GM19397 (cell line): ENCODE measurements around the gene DYDC1.
"Not testable (repeated sequence)": the region's sequence is repeated elsewhere in the genome, so short reads cannot be mapped to it uniquely, and the experiment has no call there.

ENCODE experiments used
- ATAC-seq: cut with Tn5 transposase; IDR thresholded peaks from one replicate; pipeline ENCODE4 v1.9.1; 2021; ENCODE audit warnings: mild to moderate bottlenecking, moderate library complexity; ENCODE audit not compliant: unreplicated experiment

The DYDC1 gene

GRCh38 chr10:80356563-80356988 is at the start of gene DYDC1, which contains the start of gene DYDC2:
DYDC1 (minus strand) TSS chr10:80356755; CDS start chr10:80352601, 4,154 bp downstream.
DYDC2 (plus strand) TSS chr10:80356781; CDS start chr10:80362444, 5,663 bp downstream.
- ATAC-seq = peak; percentile 85

DNA sequence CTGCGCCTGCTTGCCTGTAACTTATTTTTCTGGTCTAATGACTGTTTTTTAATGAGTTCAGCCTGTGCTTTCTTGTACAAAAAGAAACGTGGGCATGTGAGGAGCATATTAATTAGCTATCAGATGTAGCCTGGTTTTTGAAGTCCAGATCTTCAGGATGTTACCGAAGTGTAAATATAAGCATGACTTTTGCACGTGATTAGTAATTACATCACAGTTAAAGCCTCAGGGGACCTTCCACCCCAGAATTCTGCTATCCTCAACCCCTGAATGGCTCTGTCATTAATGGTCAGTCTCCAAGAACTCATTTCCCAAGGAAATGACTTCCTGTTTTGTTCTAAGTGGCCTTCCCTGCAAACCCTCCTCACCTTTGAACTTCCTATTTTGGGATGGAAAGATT is 49.6 kb upstream of the DYDC1 start:
- no peak for ATAC-seq

DNA sequence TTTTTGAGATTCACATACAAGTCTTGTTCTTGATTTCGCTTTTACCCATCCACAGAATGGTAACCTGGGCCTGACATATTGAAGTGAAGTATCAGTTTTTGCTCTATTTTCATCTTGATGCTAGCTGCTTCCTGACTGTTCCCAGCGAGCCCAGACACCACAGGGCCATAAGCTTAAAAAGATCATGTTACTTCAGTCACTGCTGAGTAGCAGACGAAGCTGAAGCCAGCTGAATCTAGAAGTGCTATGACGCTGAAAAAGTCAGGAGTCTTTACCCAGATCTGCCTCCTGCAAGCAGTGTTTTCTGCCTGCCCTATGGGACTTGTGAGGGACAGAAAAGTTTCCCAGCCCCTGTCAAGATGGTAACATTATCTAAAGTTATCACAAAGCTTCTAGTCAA is 49.1 kb upstream of the DYDC1 start:
- no peak for ATAC-seq

- ATAC-seq = no peak
These were observed 48.5 kb upstream of the DYDC1 start for GRCh38 chr10:80405035-80405434.

- ATAC-seq = no peak
These were observed 43.7 kb upstream of the DYDC1 start for GRCh38 chr10:80400136-80400804.

DNA sequence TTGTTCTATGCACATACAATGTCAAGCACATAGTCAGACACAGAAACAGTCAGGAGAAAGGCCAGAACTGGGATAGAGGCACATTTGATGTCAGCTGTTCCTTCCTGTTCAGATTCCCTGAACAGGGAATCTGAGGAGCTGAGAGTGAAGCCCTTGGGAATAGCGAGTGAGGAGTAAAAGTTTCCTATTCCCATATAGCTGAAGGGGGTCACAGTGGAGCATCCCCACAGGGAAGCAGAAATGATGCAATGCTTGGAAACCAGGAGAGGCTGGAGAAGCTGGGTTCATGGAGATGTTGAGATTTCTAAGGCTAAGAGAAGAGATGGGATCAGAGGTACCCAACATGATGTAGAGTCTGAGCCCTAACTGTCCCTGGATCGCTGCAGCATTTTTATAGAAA is 40.5 kb upstream of the DYDC1 start:
- no peak for ATAC-seq

DNA sequence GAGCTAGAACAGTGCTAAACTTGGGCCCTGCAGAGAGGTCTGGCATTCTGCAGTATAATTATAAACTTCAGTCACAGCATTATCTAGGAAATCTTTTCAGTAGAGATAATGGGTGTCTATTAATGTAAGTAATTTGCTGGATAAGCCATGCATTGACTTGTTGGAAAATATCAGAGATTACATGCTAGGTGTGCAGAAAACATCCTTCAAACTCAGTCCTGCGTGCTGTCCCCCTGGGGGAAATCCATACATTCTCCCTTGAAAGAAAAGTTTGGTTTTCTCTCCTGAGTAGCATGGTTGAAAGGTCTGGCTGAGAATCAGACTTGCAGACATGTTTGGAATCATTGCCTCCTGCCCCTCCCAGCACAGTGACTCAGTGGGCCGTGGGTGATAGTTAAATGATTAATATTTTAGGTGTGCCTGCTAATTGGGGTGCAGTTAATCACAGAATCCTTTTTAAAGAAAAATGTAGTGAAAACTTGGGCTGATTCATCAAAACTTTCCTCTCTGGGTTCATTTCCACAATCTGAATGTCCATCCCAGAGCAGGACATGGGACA is 37.9 kb upstream of the DYDC1 start:
- ATAC-seq = no peak

- no peak for ATAC-seq
These were observed 35.7 kb upstream of the DYDC1 start for GRCh38 chr10:80392250-80392649.

DNA sequence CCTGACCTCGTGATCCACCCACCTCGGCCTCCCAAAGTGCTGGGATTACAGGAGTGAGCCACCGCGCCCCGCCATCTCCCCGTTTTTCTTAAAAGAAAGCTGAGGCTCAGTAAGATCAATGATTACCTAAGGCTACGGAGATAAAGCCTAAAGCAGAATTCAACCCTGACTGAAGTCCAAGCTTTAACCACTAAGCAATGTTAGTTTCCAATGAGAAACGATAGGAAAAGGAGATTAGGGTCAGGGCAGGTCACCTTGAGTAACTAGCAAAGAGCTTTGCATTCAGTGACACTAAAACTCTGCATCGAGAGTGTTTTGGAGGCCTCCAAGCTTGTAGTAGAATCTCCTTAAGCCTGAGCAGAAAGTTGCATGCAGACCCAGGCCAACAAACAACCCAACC is 34.2 kb upstream of the DYDC1 start:
- ATAC-seq = no peak

DNA sequence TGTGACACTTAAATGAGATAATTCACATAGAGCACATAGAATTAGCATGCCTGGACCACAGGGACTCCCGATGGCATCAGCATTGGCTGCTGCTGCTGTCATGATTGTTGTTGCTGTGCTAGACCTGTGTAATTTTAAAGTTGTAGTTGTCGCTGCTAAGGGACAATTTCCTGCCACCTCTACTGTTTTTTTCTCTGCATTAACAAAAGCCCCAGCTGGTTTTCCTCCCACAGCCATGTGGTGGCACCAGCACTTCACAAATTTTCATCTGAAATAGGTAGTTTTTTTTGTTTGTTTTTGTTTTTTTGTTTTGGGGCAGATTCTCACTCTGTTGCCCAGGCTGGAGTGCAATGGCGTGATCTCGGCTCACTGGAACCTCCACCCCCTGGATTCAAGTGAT is 26.4 kb upstream of the DYDC1 start:
- no peak for ATAC-seq

DNA sequence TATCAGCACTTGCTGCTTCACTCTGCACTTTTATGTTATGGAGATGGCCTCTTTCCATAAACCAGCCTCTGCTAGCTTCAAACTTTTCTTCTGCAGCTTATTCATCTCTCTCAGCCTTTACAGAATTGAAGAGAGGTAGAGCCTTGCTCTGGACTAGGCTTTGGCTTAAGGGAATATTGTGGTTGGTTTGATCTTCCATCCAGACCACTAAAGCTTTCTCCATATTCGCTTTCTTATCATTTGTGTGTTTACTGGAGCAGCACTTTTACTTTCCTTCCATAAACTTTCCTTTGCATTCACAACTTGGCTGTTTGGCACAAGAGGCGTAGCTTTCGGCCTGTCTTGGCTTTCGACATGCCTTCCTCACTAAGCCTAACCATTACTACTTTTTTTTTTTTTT is 23.6 kb upstream of the DYDC1 start:
- no peak for ATAC-seq

DNA sequence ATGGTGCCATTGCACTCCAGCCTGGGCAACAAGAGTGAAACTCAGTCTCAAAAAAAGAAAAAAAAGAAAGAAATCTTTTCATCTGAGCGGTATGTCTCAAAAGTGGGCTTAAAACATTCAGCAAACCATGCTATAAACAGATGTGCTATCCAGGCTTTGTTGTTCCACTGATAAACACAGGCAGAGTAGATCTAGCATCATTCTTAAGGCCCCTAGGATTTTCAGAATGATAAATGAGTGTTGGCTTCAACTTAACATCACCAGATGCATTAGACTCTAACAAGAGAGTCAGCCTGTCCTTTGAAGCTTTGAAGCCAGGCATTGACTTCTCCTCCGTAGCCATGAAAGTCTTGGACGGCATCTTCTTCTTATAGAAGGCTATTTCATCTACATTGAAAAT is 23.1 kb upstream of the DYDC1 start:
- ATAC-seq = no peak

- ATAC-seq = no peak
These were observed 16.9 kb upstream of the DYDC1 start for GRCh38 chr10:80373502-80373901.

DNA sequence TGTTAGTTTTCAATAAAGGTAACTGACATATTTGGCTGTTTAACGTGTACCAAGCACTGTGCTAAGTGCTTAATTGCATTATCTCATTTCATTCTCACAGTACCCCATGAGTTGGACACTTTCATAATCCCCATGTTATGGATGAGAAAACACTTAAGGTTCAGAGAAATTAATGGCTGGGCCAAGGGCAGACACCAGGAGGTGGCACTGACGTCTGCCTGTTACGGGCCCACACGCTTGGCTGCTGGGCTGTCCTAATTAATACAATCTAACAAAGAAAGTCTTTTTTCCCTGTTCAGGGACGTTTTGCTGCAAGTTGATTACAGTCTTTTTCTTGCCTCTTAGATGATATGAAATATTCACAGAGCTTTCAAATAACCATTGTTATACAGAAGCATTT is 16.1 kb upstream of the DYDC1 start:
- no peak for ATAC-seq

DNA sequence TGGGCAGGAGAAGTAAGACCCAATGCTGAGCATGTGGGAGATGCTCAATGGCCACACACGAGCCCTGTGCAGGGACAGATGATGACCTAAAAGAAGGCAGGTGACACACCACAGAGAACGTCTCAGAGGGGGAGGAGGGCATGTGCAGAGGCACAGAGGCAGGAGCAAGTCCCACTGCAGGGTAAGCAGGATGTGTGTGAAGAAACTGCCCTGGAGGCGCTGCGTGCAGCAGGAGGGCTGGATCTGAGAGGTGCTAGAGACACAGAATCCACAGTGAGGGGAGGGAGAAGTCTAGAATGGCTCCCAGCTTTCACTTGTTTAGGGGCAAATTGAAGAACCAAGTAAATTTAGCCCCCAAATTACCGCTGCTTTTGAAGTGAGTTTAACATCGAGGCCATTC is 14.9 kb upstream of the DYDC1 start:
- ATAC-seq = no peak

GRCh38 chr10:80365510-80365909 is 9.0 kb upstream of the DYDC1 start:
- no peak for ATAC-seq

DNA sequence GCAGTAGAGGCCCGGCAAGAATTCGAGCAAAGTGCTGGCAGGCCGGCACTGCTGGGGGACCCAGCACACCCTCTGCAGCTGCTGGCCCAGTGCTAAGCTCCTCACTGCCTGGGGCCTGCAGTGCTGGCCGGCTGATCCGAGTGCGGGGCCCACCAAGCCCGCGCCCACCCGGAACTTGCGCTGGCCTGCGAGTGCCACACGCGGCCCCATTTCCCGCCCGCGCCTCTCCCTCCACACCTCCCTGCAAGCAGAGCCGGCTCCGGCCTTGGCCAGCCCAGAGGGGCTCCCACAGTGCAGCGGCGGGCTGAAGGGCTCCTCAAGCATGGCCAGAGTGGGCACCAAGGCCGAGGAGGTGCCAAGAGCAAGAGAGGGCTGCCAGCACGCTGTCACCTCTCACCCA is 3.1 kb upstream of the DYDC1 start:
- ATAC-seq = no peak

GRCh38 chr10:80358925-80359324 is 2.4 kb upstream of the DYDC1 start:
- not testable (repeated sequence) for ATAC-seq

DNA sequence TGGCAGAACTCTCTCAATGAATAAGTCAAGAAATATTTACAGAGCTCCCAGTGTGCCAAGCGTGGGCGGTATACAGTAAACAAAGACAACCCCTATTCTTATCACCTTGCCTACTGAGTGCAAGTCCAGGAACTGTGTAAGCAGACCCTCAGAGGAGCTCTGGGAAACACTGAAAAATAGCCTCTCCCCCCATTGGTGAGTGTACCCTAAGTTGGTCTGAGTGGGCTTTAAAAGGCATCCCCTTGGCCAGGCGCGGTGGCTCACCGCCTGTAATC is 1.2 kb upstream of the DYDC1 start:
- no peak for ATAC-seq

DNA sequence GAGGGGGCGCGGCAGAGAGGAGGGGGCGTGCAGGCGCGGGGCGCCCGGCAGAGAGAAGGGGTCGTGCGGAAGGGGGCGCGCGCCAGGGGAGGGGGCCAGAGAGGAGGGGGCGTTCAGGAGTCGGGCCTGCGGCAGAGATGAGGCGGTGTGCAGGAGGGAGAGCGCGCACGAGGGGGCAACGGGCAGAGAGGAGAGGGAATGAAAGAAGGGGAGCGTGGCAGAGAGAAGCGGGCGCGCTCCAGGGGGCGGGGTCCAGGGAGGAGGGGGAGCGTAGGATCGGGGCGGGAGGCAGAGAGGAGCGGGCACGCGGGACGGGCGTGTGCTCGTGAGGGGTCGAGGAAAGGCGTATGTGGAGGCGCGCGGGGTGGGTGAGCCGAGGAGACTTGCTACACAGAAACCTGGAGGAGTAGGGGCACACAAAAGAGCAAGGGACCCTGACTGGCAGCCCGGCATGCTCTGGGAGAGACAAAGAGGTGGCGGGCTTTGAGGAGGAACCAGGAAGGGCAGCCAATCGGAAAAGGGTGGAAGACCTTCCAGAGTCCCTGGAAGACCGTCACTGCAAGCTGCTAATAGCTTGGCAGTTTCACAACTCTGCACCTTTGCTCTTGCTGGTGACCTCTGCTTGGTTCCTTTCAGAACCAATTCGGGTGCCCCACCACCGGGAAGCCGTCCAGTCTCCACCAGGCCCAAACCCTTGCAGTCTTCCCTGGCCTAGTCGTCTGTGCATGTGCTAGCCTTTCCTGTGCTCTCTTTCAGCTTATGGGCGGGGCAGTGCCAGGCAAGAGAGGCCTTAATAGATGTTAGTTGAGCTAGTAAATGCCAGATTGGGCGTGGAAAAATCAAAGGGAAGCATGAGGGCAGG is 665 bp upstream of the DYDC1 start:
- no peak for ATAC-seq

DNA sequence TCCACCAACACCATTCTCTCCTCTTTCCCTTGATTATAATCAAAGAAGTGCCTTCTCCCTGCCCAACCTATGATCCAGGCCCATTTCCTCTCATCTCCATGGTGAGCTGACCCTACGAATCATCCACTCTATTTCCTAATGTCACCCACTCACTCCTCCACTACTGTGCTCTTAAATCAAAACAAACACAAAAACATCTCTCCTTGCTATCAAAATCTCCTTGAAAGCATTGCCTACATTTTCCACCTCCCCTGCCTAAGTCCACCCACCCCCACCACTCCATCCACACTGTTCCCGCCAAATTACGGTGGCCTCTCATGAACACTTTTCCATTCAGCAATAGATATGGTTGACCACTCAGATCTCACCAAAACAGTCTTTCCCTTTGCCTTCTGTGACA is 5.3 kb downstream of the DYDC1 start:
- no peak for ATAC-seq

DNA sequence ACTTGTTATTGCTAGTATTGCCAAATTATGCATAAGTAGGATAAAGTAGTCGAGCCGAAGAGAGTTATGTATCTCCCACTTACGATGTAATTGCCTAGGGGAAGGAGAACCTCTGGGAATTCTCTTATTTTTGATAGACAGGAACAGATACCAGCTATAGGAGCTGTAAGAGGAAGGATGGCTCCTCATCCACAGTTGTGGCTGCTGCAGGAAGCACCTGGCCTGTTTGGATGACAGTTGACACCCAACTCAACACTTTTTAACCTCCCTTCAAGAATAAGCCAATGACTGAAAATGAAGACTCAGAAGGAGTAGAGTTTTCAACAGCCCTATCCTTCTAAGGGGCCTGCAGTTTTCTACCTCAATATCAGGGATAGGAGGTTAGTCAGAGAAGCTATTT is 6.3 kb downstream of the DYDC1 start:
- ATAC-seq = no peak
